GM10248 (cell line): ENCODE results near the gene MICAL3.
"Not testable (repeated sequence)": the region's sequence is repeated elsewhere in the genome, so short reads cannot be mapped to it uniquely, and the experiment has no call there.

Experiments
- CTCF ChIA-PET: fragments of 300-600 bp; sonication (Branson Sonifier 250); formaldehyde crosslinking; extraction: SDS; loops from one replicate; lab custom pipeline; 2021; ENCODE audit warnings: antibody characterized with exemption; lab: Yijun Ruan, JAX
- POLR2A ChIA-PET: fragments of 350-650 bp; sonication (Branson Sonifier 250); formaldehyde crosslinking; extraction: SDS; loops from one replicate; lab custom pipeline; 2020; ENCODE audit warnings: antibody characterized with exemption; lab: Yijun Ruan, JAX
- DNase-seq: peaks from one replicate; pipeline ENCODE4 v3.0.0; 2012; ENCODE audit errors: extremely low spot score
- CTCF ChIP-seq: IDR thresholded peaks from 2 replicates; pipeline ENCODE4 v1.5.1; 2012; ENCODE audit warnings: mild to moderate bottlenecking, low read depth; ENCODE audit errors: extremely low read depth, missing control alignments, control extremely low read depth

The MICAL3 gene

GRCh38 chr22:17769013-17769715, 255.2 kb downstream of the MICAL3 start:
- POLR2A ChIA-PET, result no interaction called here
- no peak for TF ChIP-seq CTCF
- no peak for DNase-seq
- CTCF ChIA-PET, result interaction anchor here (0.8 to 5.4 kb wide), 5 partner anchors 11 to 26 kb away, joined by 4 to 36 read pairs (median 11); no protein-coding TSS in a partner anchor

- ChIA-PET POLR2A (interaction anchor here (0.9 kb wide), 1 partner anchor 12 kb away, joined by 3 read pairs; no protein-coding TSS in a partner anchor), CTCF (interaction anchor here (1.0 to 5.4 kb wide), 7 partner anchors 12 to 309 kb away, joined by 3 to 36 read pairs (median 5); no protein-coding TSS in a partner anchor)
- DNase-seq, result peak; percentile 67
- TF ChIP-seq CTCF, result no peak
These were observed 256.9 kb downstream of the MICAL3 start for GRCh38 chr22:17767233-17768065.

- CTCF ChIA-PET, result interaction anchor here (0.8 to 5.4 kb wide), 6 partner anchors 10 to 293 kb away, joined by 3 to 36 read pairs (median 4); no protein-coding TSS in a partner anchor
- POLR2A ChIA-PET, result interaction anchor here (1.1 kb wide), 2 partner anchors 12 to 15 kb away, joined by 3 to 4 read pairs; no protein-coding TSS in a partner anchor
- not testable (repeated sequence) for DNase-seq
These were observed 259.5 kb downstream of the MICAL3 start for GRCh38 chr22:17764852-17765251.

- no peak for TF ChIP-seq CTCF
- POLR2A ChIA-PET, result no interaction called here
- CTCF ChIA-PET, result interaction anchor here (2.0 to 5.4 kb wide), 2 partner anchors 21 to 23 kb away, joined by 6 to 36 read pairs; no protein-coding TSS in a partner anchor
- no peak for DNase-seq
These were observed 260.3 kb downstream of the MICAL3 start for GRCh38 chr22:17764036-17764435.

- DNase-seq, result not testable (repeated sequence)
- ChIA-PET POLR2A (interaction anchor here (0.7 kb wide), 1 partner anchor 10 kb away, joined by 3 read pairs; no protein-coding TSS in a partner anchor), CTCF (interaction anchor here (1.5 kb wide), 1 partner anchor 20 kb away, joined by 6 read pairs; no protein-coding TSS in a partner anchor)
These were observed 260.9 kb downstream of the MICAL3 start for GRCh38 chr22:17763442-17763841.

- TF ChIP-seq CTCF, result no peak
- POLR2A ChIA-PET, result no interaction called here
- DNase-seq, result no peak
- CTCF ChIA-PET, result no interaction called here
These were observed 263.2 kb downstream of the MICAL3 start for GRCh38 chr22:17761138-17761488.

GRCh38 chr22:17754233-17754925, 270.0 kb downstream of the MICAL3 start:
- POLR2A ChIA-PET, result no interaction called here
- no peak for DNase-seq
- peak; percentile 35 for TF ChIP-seq CTCF
- CTCF ChIA-PET, result interaction anchor here (1.0 to 1.6 kb wide), 4 partner anchors 10 to 322 kb away, joined by 3 read pairs; no protein-coding TSS in a partner anchor
